GM12891 (cell line): ENCODE measurements around the gene HTT-AS.
"Not testable (repeated sequence)": the region's sequence is repeated elsewhere in the genome, so short reads cannot be mapped to it uniquely, and the experiment has no call there.

ENCODE experiments used
- DNase-seq: peaks from one replicate; pipeline ENCODE4 v3.0.0; 2011; ENCODE audit warnings: low spot score; ENCODE audit not compliant: insufficient read length
- FAIRE-seq: peaks from 2 replicates; lab custom pipeline; 2011; peaks lifted over from hg19 to GRCh38; lab: Jason Lieb, UNC
- PAX5 ChIP-seq: IDR thresholded peaks from 2 replicates; pipeline ENCODE4 v1.6.1; 2011; ENCODE audit warnings: low read length, moderate library complexity, mild to moderate bottlenecking; ENCODE audit not compliant: insufficient read depth, severe bottlenecking
- POLR2A ChIP-seq: IDR thresholded peaks from 2 replicates; pipeline ENCODE4 v1.6.1; 2011; ENCODE audit warnings: low read depth, low read length, control low read depth
- POLR2AphosphoS5 ChIP-seq: IDR thresholded peaks from 2 replicates; pipeline ENCODE4 v1.6.1; 2011; ENCODE audit warnings: low read depth, low read length, control low read depth
- POU2F2 ChIP-seq: IDR thresholded peaks from 2 replicates; pipeline ENCODE4 v1.6.1; 2011; ENCODE audit warnings: low read depth, mild to moderate bottlenecking, control low read depth, low read length, moderate library complexity
- SPI1 ChIP-seq: IDR thresholded peaks from 2 replicates; pipeline ENCODE4 v1.6.1; 2011; ENCODE audit warnings: low read depth, low read length, control low read depth
- TAF1 ChIP-seq: IDR thresholded peaks from 2 replicates; pipeline ENCODE4 v1.6.1; 2011; ENCODE audit warnings: low read depth, low read length, control low read depth

Gene HTT-AS

GRCh38 chr4:3096202-3096601, 21.9 kb upstream of the HTT-AS start:
- no peak for FAIRE-seq
- DNase-seq = no peak

GRCh38 chr4:3094701-3095100, 20.4 kb upstream of the HTT-AS start:
- DNase-seq, FAIRE-seq: not testable (repeated sequence)

More at GRCh38 chr4:3096202-3096601, 21.9 kb upstream of the HTT-AS start:
- TF ChIP-seq POU2F2 = no peak
- no peak for TF ChIP-seq PAX5
- TF ChIP-seq POLR2A = no peak
- TF ChIP-seq POLR2AphosphoS5 = no peak
- TF ChIP-seq TAF1 = no peak
- no peak for TF ChIP-seq SPI1

DNA sequence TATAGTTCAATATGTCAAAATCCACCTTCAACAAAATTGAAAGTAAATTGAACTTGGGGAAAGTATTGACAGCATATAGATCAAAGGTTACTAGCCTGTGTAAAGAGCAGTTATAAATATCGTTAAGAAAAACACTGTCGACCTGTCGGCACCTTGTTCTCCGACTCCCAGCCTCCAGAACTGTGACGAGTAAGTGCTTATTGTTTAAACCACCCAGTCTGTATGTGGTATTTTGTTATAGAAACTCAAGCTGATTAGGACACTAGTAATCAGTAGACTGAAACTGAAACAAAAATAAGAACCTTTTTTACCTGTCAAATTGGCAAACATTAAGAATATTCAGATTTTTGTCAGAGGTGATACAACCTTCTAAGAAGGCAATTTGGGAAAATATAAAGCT, 17.1 kb upstream of the HTT-AS start:
- no peak for FAIRE-seq
- no peak for DNase-seq
- TF ChIP-seq TAF1 (no peak), POLR2A (no peak), SPI1 (no peak), POLR2AphosphoS5 (no peak), POU2F2 (no peak), PAX5 (no peak)

- TF ChIP-seq POLR2A (no peak), TAF1 (no peak), POU2F2 (no peak), PAX5 (no peak), SPI1 (no peak), POLR2AphosphoS5 (no peak)
- DNase-seq (no peak), FAIRE-seq (peak; percentile 20)
Measured at GRCh38 chr4:3087115-3087797, 12.9 kb upstream of the HTT-AS start.

DNA sequence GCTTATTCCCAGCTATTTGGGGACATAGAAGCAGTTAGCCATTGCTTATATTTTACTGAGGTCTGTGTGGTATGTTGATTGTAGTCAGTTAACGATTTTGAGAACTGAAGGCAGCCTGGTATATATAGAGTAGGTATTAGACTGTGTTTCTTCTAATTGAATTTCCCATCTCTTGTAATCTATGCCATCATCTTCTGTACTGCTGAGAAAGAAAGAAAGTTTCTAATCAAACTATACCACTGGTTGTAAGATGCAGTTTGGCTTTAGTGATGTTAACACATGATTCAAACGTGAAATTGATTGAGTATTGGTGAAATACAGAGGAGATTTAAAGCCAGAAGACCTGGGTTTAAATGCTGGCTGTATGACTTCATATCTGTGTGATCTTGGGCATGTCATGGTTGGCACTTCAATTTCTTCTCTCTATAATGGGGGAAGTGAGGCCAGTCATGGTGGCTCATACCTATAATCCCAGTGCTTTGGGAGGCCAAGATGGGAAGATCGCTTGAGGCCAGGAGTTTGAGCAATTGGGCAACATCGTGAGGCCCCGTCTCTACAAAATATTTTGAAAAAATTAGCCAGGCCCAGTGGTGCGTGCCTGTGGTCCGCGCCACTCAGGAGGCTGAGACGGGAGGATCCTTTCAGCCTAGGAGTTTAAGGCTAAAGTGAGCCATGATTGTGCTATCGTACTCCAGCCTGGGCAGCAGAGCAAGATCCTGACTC, 11.8 kb upstream of the HTT-AS start:
- no peak for FAIRE-seq
- no peak for DNase-seq
- TF ChIP-seq POU2F2 = no peak
- no peak for TF ChIP-seq POLR2AphosphoS5
- 0 out of 2 replicates have a peak, but pooled peaks have one; percentile 12 for TF ChIP-seq POLR2A
- TF ChIP-seq TAF1 = no peak
- no peak for TF ChIP-seq SPI1
- TF ChIP-seq PAX5 = no peak

DNA sequence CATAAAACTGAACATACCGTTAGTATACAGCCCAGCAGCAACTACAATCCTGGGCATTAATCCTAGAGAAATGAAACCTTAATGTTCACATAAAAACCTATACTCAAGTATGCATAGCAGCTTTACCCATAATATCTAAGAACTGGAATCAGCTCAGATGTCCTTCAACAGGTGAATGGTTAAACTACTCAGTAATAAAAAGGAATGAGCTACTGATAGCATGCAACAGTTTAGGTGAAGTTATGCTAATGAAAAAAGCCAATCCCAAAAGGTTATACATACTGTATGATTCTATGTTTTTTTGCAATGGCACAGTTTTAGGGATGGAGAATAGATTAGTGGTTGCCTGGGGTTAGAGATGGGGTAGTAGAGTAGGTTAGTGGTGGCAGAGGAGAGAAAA, 9.4 kb upstream of the HTT-AS start:
- DNase-seq = no peak
- TF ChIP-seq POLR2A (no peak), SPI1 (no peak), POU2F2 (no peak), TAF1 (no peak), PAX5 (no peak), POLR2AphosphoS5 (no peak)
- peak; percentile 71 for FAIRE-seq

DNA sequence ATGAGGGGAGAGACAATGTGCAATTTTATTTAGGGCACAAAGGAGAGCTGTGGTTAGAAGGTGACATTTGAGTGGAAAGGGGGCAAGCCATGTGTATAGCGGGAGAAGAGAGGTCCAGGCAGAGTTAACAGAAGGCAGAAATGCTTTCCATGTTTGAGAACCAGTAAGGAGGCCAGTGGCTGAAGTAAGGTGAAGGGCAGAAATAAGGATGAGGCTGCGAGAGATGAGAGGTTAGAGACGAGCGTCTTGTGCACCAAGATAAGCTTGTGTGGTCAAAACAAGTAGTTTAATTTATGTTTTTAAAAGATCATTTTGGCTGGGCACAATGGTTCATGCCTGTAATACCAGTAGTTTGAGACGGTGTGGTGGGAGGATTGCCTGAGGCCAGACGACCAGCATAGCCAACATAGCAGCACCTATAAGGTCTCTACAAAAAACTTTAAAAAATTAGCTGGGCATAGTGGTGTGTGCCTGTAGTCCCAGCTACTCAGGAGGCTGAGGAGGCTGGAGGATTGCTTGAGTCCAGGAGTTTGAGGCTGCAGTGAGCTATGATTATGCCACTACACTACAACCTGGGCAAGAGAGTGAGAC, 8.7 kb upstream of the HTT-AS start:
- FAIRE-seq = no peak
- TF ChIP-seq PAX5 (no peak), POU2F2 (no peak), TAF1 (no peak), POLR2A (no peak)
- no peak for DNase-seq

DNA sequence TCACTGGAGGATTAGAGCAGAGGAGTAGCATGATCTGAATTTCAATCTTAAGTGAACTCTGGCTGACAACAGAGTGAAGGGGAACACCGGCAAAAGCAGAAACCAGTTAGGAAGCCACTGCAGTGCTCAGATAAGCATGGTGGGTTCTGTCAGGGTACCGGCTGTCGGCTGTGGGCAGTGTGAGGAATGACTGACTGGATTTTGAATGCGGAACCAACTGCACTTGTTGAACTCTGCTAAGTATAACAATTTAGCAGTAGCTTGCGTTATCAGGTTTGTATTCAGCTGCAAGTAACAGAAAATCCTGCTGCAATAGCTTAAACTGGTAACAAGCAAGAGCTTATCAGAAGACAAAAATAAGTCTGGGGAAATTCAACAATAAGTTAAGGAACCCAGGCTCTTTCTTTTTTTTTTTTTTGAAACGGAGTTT, 5.4 kb upstream of the HTT-AS start:
- DNase-seq (no peak), FAIRE-seq (peak; percentile 93)
- peak; percentile 30; the same call in 1 of the 2 replicates for TF ChIP-seq POLR2AphosphoS5
- TF ChIP-seq POLR2A = no peak
- peak; percentile 22; the same call in 1 of the 2 replicates for TF ChIP-seq POU2F2
- TF ChIP-seq TAF1 = no peak
- TF ChIP-seq PAX5 = no peak
- TF ChIP-seq SPI1 = no peak; the same call in 1 of the 2 replicates

DNA sequence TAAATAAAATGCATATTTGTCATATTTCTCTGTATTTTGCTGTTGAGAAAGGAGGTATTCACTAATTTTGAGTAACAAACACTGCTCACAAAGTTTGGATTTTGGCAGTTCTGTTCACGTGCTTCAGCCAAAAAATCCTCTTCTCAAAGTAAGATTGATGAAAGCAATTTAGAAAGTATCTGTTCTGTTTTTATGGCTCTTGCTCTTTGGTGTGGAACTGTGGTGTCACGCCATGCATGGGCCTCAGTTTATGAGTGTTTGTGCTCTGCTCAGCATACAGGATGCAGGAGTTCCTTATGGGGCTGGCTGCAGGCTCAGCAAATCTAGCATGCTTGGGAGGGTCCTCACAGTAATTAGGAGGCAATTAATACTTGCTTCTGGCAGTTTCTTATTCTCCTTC, 3.5 kb upstream of the HTT-AS start:
- FAIRE-seq (peak; percentile 86), DNase-seq (no peak)
- TF ChIP-seq TAF1 (peak; percentile 70; the same call in 1 of the 2 replicates), SPI1 (peak; percentile 95), POLR2A (peak; percentile 54; the same call in 1 of the 2 replicates), PAX5 (peak; percentile 93), POU2F2 (peak; percentile 50; the same call in 1 of the 2 replicates), POLR2AphosphoS5 (peak; percentile 25; the same call in 1 of the 2 replicates)
